ENCODE results near the gene NXF2. TPM values are rescaled to one million over a fixed set of nuclear protein-coding genes. Genes with fewer than 3 reads are reported as not detected.
A peak's percentile ranks its signal among the peaks of the same experiment; 100 is the strongest.
"Not testable (repeated sequence)": the region's sequence is repeated elsewhere in the genome, so short reads cannot be mapped to it uniquely, and the experiment has no call there.

NXF2 gene, protein sequence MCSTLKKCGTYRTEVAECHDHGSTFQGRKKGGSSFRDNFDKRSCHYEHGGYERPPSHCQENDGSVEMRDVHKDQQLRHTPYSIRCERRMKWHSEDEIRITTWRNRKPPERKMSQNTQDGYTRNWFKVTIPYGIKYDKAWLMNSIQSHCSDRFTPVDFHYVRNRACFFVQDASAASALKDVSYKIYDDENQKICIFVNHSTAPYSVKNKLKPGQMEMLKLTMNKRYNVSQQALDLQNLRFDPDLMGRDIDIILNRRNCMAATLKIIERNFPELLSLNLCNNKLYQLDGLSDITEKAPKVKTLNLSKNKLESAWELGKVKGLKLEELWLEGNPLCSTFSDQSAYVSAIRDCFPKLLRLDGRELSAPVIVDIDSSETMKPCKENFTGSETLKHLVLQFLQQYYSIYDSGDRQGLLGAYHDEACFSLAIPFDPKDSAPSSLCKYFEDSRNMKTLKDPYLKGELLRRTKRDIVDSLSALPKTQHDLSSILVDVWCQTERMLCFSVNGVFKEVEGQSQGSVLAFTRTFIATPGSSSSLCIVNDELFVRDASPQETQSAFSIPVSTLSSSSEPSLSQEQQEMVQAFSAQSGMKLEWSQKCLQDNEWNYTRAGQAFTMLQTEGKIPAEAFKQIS
- polyA plus RNA-seq (2013, experiment 1 of 2; ENCODE audit: insufficient read length) = not detected
- polyA plus RNA-seq (2013, experiment 2 of 2; ENCODE audit: insufficient read length) = not detected

DNA sequence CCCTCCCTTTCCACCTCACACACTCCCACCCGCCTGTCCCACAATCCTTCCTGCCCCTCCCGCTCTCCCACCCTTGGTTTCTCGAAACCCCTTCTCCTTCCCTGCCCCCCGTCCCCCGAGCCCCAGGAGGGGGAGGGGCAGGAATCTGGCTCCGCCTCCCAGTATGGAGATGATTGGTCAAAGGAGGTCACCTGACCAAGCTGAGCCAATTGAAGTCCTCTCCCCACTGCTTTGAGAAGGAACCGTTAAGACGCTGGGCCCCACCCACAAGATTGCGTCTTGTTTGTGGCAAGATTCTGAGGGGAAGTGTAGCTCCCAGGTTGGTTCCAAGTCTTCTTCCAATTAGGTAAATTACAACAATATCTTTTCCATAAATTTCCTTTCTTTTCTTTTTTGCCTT, at the start of gene NXF2:
Gene NXF2 (plus strand): TSS at position 275 of the 400 bp plus-strand sequence. CDS start 59,912 bp downstream, outside the sequence.
- DNase-seq = not testable (repeated sequence)

DNA sequence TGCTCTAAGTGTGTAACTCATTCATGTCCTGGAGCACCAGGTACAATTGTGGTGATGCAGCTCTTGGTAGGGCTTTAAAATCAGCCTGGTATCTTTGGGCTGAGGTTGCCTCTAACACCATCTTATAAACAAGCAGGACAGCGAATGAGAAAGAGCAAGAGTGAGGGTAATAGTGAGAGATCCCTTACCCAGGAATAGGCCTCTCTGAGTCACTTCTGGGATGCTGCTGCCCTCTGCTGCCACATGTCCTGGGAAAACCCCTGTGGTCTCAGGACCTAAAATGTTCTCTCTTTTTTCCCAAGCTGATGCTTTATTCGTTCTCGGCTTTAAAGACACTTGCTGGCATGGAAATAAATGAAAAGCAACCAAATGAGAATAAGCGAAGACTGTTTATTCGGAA, 39.0 kb upstream of the NXF2 start:
- not testable (repeated sequence) for DNase-seq

DNA sequence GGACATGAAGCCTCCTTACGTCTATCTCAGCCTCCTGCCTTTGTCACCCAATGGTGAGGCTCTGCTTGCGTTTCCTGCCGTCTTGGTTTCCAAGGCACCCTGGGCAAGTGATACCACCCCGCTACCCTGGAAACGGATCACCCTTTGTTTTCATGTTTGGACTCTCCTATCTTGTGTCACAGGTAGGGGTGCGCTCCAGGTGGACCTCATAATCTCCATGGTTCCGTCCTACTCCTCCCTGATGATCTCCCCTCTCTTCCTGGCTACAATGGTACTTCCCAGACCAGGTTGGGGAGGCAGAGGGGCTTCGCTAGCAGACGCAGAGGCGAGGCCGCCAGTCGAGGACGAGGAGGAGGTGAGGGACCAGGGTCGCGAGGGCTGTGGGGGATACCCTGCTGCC, 32.0 kb upstream of the NXF2 start, which contains the start of gene TCP11X1:
Gene TCP11X1 (plus strand): TSS at position 316 of the 400 bp plus-strand sequence.
- not testable (repeated sequence) for DNase-seq

DNA sequence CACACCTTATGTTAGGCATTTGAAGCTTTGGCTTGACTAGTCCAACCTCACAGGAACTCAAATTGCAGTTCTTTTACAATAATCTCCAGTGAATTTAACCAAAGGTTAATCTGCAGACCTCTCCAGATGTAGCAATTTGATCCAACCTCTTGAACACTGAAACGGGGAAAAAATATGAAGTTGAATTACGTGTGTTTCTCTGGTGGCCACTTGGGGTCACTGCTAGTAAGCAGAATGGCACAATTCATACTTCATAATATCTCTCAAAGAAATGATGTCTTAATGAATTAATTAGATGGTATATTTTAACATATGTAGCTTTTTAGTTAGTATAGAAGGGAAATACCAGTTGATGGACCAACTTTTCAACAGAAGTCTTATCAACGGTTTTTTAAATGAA, 30.5 kb upstream of the NXF2 start:
- not testable (repeated sequence) for DNase-seq

DNA sequence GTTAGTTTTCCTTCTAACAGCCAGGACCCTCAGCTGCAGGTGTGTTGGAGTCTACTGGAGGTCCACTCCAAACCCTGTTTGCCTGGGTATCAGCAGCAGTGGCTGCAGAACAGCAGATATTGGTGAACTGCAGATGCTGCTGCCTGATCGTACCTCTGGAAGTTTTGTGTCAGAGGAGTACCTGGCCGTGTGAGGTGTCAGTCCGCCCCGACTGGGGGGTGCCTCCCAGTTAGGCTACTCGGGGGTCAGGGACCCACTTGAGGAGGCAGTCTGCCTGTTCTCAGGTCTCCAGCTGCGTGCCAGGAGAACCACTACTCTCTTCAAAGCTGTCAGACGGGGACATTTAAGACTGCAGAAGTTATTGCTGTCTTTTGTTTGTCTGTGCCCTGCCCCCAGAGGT, 11.3 kb upstream of the NXF2 start:
- DNase-seq = not testable (repeated sequence)

DNA sequence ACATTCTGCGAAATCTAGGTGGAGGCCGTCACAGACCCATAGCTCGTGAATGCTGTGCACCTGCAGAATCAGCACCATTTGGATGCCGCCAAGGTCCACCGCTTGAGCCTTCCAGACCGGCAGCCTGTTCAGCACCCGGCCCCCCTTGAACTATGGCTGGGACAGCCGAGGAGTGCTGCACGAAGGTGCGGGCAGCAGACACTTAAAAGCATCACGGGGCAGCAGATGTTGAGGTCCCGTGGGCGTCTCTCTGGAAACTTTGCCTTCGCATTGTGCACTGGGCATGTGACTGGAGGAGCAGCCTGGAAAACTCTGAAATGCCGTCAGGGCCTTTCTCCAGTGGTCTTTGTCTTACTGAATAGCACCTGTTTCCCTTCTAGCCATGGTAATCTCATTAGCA, 6.7 kb upstream of the NXF2 start:
- not testable (repeated sequence) for DNase-seq

DNA sequence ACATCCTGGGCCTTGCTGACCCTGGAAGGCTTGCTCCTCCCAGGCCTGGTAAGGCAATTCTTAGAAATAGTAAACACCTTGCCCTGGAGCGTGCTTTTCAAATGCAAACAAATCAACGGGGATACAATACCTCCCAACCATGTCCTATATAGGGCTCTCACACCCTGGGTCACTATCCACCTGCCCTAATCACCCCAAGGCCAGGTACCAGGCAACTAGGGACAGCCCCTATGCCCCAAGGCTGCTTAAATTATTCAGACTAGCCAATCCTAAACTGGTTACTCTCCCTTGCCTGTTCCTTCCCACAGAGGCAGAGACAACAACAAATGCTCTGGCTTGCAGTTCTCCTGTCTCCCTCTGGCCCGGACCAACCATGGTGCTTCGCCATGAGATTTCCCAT, 25.3 kb downstream of the NXF2 start:
- DNase-seq = not testable (repeated sequence)

DNA sequence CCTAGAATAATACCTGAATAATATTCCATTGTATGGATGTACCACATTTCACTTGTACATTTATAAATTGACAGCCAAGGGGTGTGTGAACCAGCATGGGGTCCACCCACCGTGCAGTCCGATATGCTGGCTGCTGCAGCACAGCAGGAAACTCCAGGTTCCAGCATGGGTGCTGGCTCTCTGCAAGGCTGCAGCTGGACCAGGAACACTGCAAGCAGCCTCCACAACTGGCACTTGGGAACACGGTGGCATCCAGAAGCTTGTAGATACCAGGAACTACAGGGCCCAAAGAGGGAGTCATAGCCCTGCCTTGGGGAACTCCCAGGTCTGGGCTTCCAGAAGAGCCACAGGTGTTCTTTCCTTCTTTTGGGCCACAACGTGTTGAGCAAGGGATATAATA, 91.2 kb downstream of the NXF2 start:
- no peak for DNase-seq

DNA sequence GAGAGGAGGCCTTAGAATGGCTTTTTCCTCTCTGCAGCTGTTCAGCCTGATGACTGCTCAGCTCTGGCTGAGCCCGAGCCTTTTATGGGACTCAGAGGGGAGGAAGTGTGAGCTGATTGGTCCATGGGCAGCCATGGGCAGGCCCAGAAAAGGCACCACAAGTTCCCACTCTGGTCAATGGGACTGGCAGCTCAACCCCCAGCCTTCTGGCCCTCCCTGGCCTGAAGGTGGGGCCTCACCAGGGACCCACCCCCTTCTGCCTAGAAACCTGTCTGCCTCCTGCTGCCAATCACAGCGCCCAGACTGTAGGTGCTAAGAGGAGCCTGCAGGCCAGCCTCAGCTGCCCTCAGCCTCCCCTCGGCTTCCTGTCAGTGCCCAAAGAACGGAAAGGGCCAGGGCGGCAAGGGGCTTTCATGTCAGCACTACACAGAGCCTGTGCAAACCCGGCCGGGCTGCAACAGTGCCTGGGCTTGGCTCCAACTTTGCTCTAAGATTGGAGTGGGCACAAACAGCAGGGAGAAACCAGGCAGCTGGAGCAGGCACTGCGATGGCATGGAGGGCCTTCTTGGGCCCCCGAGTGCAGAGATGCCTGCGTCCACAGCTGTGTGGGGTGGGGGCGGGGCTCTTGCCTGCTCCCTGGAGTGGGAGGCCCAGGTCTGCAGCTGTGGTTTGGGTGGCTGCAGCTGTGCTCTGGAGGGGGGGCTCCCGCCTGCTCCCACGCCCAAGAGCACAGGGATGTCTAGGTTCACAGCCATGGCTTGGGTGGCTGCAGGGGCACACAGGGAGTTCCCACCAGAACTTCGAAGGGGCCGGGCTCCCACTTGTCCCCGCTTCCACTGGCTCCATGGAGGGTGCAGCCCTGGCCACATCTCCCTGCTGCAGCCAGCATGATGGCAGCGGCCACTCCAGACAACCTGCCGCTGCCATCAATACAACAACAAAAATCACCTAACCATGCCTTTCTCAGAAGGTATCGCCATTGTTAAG, 92.6 kb downstream of the NXF2 start:
- DNase-seq = no peak

DNA sequence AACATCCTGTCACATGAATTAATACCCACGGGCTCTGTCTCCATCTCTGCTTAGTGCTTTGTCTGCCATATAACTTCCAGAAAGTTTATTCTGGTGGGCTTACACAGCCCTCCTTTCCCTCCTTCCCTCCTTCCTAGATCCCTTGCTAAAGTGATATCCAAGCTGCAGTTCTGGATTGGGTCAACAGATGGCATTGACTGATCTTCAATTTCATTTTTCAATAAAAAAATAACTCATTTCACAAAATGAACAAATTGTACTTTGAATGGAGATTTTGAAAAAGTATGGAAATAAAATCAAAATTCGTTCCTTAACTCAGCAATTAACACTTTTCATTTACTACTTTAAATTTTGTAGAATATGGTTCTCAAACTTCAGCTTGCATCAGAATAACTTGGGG, 94.9 kb downstream of the NXF2 start:
- DNase-seq = no peak

DNA sequence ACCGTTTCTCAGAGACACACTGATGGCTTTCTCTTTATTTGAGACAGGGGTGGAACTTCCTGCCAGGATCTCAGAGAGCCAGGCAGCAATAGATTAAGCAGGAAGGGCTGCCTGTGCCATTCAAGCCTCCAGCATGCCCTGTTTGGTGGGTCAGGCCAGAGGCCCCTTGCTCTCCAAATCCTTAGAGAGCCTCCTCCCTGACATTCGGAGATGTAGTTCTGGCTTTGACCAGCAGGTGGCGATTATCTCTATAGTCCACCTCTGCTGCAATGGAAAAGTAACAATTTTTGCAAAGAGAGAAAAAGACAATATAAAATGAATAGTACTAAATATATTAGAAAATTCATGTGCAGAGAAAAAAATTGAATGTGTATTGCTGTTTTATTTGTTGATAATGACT, 98.9 kb downstream of the NXF2 start:
- DNase-seq = peak; percentile 27
